ENCODE measurements around the gene GSG1L2.
"Not testable (repeated sequence)": the region's sequence is repeated elsewhere in the genome, so short reads cannot be mapped to it uniquely, and the experiment has no call there.

GSG1L2 gene

GRCh38 chr17:9788601-9789000, 33.3 kb downstream of the GSG1L2 start:
- Mint-ChIP-seq H3K4me1 (ENCODE audit: low read depth) (no peaks in the 10 kb centered on the region), H3K9me3 (no peaks in the 10 kb centered on the region)

GRCh38 chr17:9784544-9784943, 37.3 kb downstream of the GSG1L2 start:
- Mint-ChIP-seq H3K27me3 (peaks cover 25% of the 10 kb centered on the region), H3K9me3 (no peaks in the 10 kb centered on the region), H3K4me3 (no peak overlapping the region), H3K4me1 (ENCODE audit: low read depth) (no peaks in the 10 kb centered on the region), H3K36me3 (ENCODE audit: low read depth) (no peaks in the 10 kb centered on the region), H3K27ac (no peak overlapping the region)
- no peak for DNase-seq

More at GRCh38 chr17:9788601-9789000, 33.3 kb downstream of the GSG1L2 start:
- no peaks in the 10 kb centered on the region for H3K36me3 Mint-ChIP-seq (ENCODE audit: low read depth)
- no peak overlapping the region for H3K27ac Mint-ChIP-seq
- peaks cover 2% of the 10 kb centered on the region for H3K27me3 Mint-ChIP-seq
- no peak overlapping the region for H3K4me3 Mint-ChIP-seq
- no peak for DNase-seq

- not testable (repeated sequence) for H3K9me3 Mint-ChIP-seq; DNase-seq; H3K4me1 Mint-ChIP-seq (ENCODE audit: low read depth); H3K4me3 Mint-ChIP-seq; H3K36me3 Mint-ChIP-seq (ENCODE audit: low read depth); H3K27ac Mint-ChIP-seq
- peaks cover 30% of the 10 kb centered on the region for H3K27me3 Mint-ChIP-seq
Observed at GRCh38 chr17:9783465-9783864, 38.4 kb downstream of the GSG1L2 start.

GRCh38 chr17:9783050-9783449, 38.8 kb downstream of the GSG1L2 start:
- H3K4me1 Mint-ChIP-seq (ENCODE audit: low read depth), result no peaks in the 10 kb centered on the region
- no peaks in the 10 kb centered on the region for H3K9me3 Mint-ChIP-seq
- no peaks in the 10 kb centered on the region for H3K36me3 Mint-ChIP-seq (ENCODE audit: low read depth)
- no peak overlapping the region for H3K27ac Mint-ChIP-seq
- DNase-seq, result no peak
- no peak overlapping the region for H3K4me3 Mint-ChIP-seq
- H3K27me3 Mint-ChIP-seq, result peaks cover 31% of the 10 kb centered on the region

GRCh38 chr17:9780552-9780951, 41.3 kb downstream of the GSG1L2 start:
- Mint-ChIP-seq H3K4me3 (no peak overlapping the region), H3K9me3 (no peaks in the 10 kb centered on the region), H3K27ac (no peak overlapping the region), H3K36me3 (ENCODE audit: low read depth) (no peaks in the 10 kb centered on the region), H3K4me1 (ENCODE audit: low read depth) (no peaks in the 10 kb centered on the region), H3K27me3 (peaks cover 35% of the 10 kb centered on the region)
- no peak for DNase-seq

GRCh38 chr17:9776911-9777310, 45.0 kb downstream of the GSG1L2 start:
- Mint-ChIP-seq H3K4me3 (no peak overlapping the region), H3K27me3 (peaks cover 33% of the 10 kb centered on the region), H3K4me1 (ENCODE audit: low read depth) (no peaks in the 10 kb centered on the region), H3K9me3 (no peaks in the 10 kb centered on the region), H3K36me3 (ENCODE audit: low read depth) (no peaks in the 10 kb centered on the region), H3K27ac (no peak overlapping the region)
- no peak for DNase-seq

GRCh38 chr17:9772658-9773057, 49.2 kb downstream of the GSG1L2 start:
- H3K36me3 Mint-ChIP-seq (ENCODE audit: low read depth), result no peaks in the 10 kb centered on the region

GRCh38 chr17:9771465-9771864, 50.4 kb downstream of the GSG1L2 start:
- Mint-ChIP-seq H3K4me1 (ENCODE audit: low read depth) (no peaks in the 10 kb centered on the region), H3K27ac (no peak overlapping the region), H3K9me3 (no peaks in the 10 kb centered on the region), H3K4me3 (no peak overlapping the region), H3K36me3 (ENCODE audit: low read depth) (no peaks in the 10 kb centered on the region), H3K27me3 (peaks cover 21% of the 10 kb centered on the region)
- no peak for DNase-seq

More at GRCh38 chr17:9772658-9773057, 49.2 kb downstream of the GSG1L2 start:
- no peaks in the 10 kb centered on the region for H3K9me3 Mint-ChIP-seq
- no peak overlapping the region for H3K4me3 Mint-ChIP-seq
- peaks cover 16% of the 10 kb centered on the region for H3K27me3 Mint-ChIP-seq
- H3K4me1 Mint-ChIP-seq (ENCODE audit: low read depth), result no peaks in the 10 kb centered on the region
- H3K27ac Mint-ChIP-seq, result no peak overlapping the region
- no peak for DNase-seq

- H3K27ac Mint-ChIP-seq, result no peak overlapping the region
- H3K27me3 Mint-ChIP-seq, result peaks cover 17% of the 10 kb centered on the region
- H3K4me3 Mint-ChIP-seq, result no peak overlapping the region
- no peaks in the 10 kb centered on the region for H3K36me3 Mint-ChIP-seq (ENCODE audit: low read depth)
- DNase-seq, result no peak
- no peaks in the 10 kb centered on the region for H3K9me3 Mint-ChIP-seq
- H3K4me1 Mint-ChIP-seq (ENCODE audit: low read depth), result no peaks in the 10 kb centered on the region
Observed at GRCh38 chr17:9769036-9769695, 52.7 kb downstream of the GSG1L2 start.

GRCh38 chr17:9768381-9768934, 53.4 kb downstream of the GSG1L2 start:
- H3K9me3 Mint-ChIP-seq, result no peaks in the 10 kb centered on the region
- H3K27me3 Mint-ChIP-seq, result peaks cover 17% of the 10 kb centered on the region
- DNase-seq, result no peak
- H3K4me1 Mint-ChIP-seq (ENCODE audit: low read depth), result no peaks in the 10 kb centered on the region
- no peaks in the 10 kb centered on the region for H3K36me3 Mint-ChIP-seq (ENCODE audit: low read depth)
- no peak overlapping the region for H3K4me3 Mint-ChIP-seq
- H3K27ac Mint-ChIP-seq, result no peak overlapping the region

- H3K4me3 Mint-ChIP-seq, result no peak overlapping the region
- H3K27me3 Mint-ChIP-seq, result peaks cover 13% of the 10 kb centered on the region
- no peak overlapping the region for H3K27ac Mint-ChIP-seq
- H3K36me3 Mint-ChIP-seq (ENCODE audit: low read depth), result no peaks in the 10 kb centered on the region
- H3K9me3 Mint-ChIP-seq, result no peaks in the 10 kb centered on the region
- no peaks in the 10 kb centered on the region for H3K4me1 Mint-ChIP-seq (ENCODE audit: low read depth)
- no peak for DNase-seq
Observed at GRCh38 chr17:9767432-9767991, 54.4 kb downstream of the GSG1L2 start.

GRCh38 chr17:9766970-9767369, 54.9 kb downstream of the GSG1L2 start:
- no peaks in the 10 kb centered on the region for H3K9me3 Mint-ChIP-seq
- no peak overlapping the region for H3K27ac Mint-ChIP-seq
- H3K27me3 Mint-ChIP-seq, result peaks cover 13% of the 10 kb centered on the region
- no peak overlapping the region for H3K4me3 Mint-ChIP-seq
- DNase-seq, result no peak
- H3K36me3 Mint-ChIP-seq (ENCODE audit: low read depth), result no peaks in the 10 kb centered on the region
- H3K4me1 Mint-ChIP-seq (ENCODE audit: low read depth), result no peaks in the 10 kb centered on the region

- no peaks in the 10 kb centered on the region for H3K4me1 Mint-ChIP-seq (ENCODE audit: low read depth)
- H3K36me3 Mint-ChIP-seq (ENCODE audit: low read depth), result no peaks in the 10 kb centered on the region
- no peaks in the 10 kb centered on the region for H3K9me3 Mint-ChIP-seq
- peaks cover 18% of the 10 kb centered on the region for H3K27me3 Mint-ChIP-seq
- H3K27ac Mint-ChIP-seq, result no peak overlapping the region
- no peak for DNase-seq
- no peak overlapping the region for H3K4me3 Mint-ChIP-seq
Observed at GRCh38 chr17:9765322-9765721, 56.6 kb downstream of the GSG1L2 start.

- no peak for DNase-seq
- Mint-ChIP-seq H3K4me3 (no peak overlapping the region), H3K9me3 (no peaks in the 10 kb centered on the region), H3K36me3 (ENCODE audit: low read depth) (no peaks in the 10 kb centered on the region), H3K27ac (no peak overlapping the region), H3K27me3 (peaks cover 24% of the 10 kb centered on the region), H3K4me1 (ENCODE audit: low read depth) (no peaks in the 10 kb centered on the region)
Observed at GRCh38 chr17:9763643-9764042, 58.2 kb downstream of the GSG1L2 start.

- no peak overlapping the region for H3K4me3 Mint-ChIP-seq
- peaks cover 24% of the 10 kb centered on the region for H3K27me3 Mint-ChIP-seq
- H3K4me1 Mint-ChIP-seq (ENCODE audit: low read depth), result no peaks in the 10 kb centered on the region
- DNase-seq, result no peak
- H3K27ac Mint-ChIP-seq, result no peak overlapping the region
- no peaks in the 10 kb centered on the region for H3K9me3 Mint-ChIP-seq
- no peaks in the 10 kb centered on the region for H3K36me3 Mint-ChIP-seq (ENCODE audit: low read depth)
Observed at GRCh38 chr17:9760266-9760665, 61.6 kb downstream of the GSG1L2 start.

Measured in activated T-cell treated with anti-CD3 and anti-CD28 coated beads, Interleukin-2, amount 50 U/mL, for 24 hours (primary cell).